MCF 10A (cell line): ENCODE data around the gene EHBP1. TPM values are rescaled to one million over a fixed set of nuclear protein-coding genes. Genes with fewer than 3 reads are reported as not detected.
A peak's percentile ranks its signal among the peaks of the same experiment; 100 is the strongest.
"Not testable (repeated sequence)": the region's sequence is repeated elsewhere in the genome, so short reads cannot be mapped to it uniquely, and the experiment has no call there.

ENCODE experiments used
- BruUV-seq: library from RNA; stranded (reverse); fragments of 400-500 nt; replicated peaks from 2 replicates; lab custom pipeline; 2021; lab: Mats Ljungman, UMichigan
- CTCF ChIA-PET: fragments of 300-600 bp; sonication (Branson Sonifier 250); formaldehyde crosslinking; extraction: SDS; loops from one replicate; lab custom pipeline; 2021; ENCODE audit warnings: antibody characterized with exemption, inconsistent platforms; lab: Yijun Ruan, JAX
- POLR2A ChIA-PET: fragments of 300-600, 350-650 bp; sonication (Branson Sonifier 250); formaldehyde crosslinking; extraction: SDS; loops from one replicate; lab custom pipeline; 2020; ENCODE audit warnings: antibody characterized with exemption, inconsistent platforms; lab: Yijun Ruan, JAX
- DNase-seq: peaks from one replicate; pipeline ENCODE4 v3.0.0-alpha.2; 2018; ENCODE audit not compliant: unreplicated experiment
- H3K27ac Mint-ChIP-seq: one replicate; pipeline ENCODE4 v1.8.0; 2022; ENCODE audit warnings: mild to moderate bottlenecking, low read depth, mixed read lengths; ENCODE audit not compliant: unreplicated experiment
- H3K27me3 Mint-ChIP-seq: one replicate; pipeline ENCODE4 v1.8.0; 2022; ENCODE audit warnings: mixed read lengths; ENCODE audit not compliant: insufficient read depth, unreplicated experiment
- H3K36me3 Mint-ChIP-seq: one replicate; pipeline ENCODE4 v1.8.0; 2022; ENCODE audit warnings: mild to moderate bottlenecking, moderate library complexity, mixed read lengths; ENCODE audit not compliant: insufficient read depth, unreplicated experiment
- H3K4me1 Mint-ChIP-seq: one replicate; pipeline ENCODE4 v1.8.0; 2022; ENCODE audit warnings: mixed read lengths; ENCODE audit not compliant: insufficient read depth, unreplicated experiment
- H3K4me3 Mint-ChIP-seq: one replicate; pipeline ENCODE4 v1.8.0; 2022; ENCODE audit warnings: mild to moderate bottlenecking, moderate library complexity, mixed read lengths; ENCODE audit not compliant: unreplicated experiment
- H3K9me3 Mint-ChIP-seq: one replicate; pipeline ENCODE4 v1.8.0; 2022; ENCODE audit warnings: mixed read lengths; ENCODE audit not compliant: unreplicated experiment
- CTCF ChIP-seq: fragments of 200-600 bp; IDR thresholded peaks from one replicate; pipeline ENCODE4 v1.8.0; 2022; ENCODE audit warnings: antibody characterized with exemption, mild to moderate bottlenecking; ENCODE audit not compliant: unreplicated experiment
- intact Hi-C: fragments of 100-400 bp; cut with micrococcal nuclease; formaldehyde crosslinking; loops from 2 replicates; pipeline ENCODE4 v1.14.1; 2022
- total RNA-seq: library from RNA; stranded (reverse); gene quantifications from 2 replicates; pipeline ENCODE4 v1.2.3, GENCODE V29; 2022

The EHBP1 gene
- total RNA-seq, 1 experiment from 2014 or later, result 81.2 TPM

GRCh38 chr2:63018439-63018838, 312.9 kb downstream of the EHBP1 start:
- no peaks in the 10 kb centered on the region for H3K9me3 Mint-ChIP-seq
- intact Hi-C loops, result no loop called here
- no peak for DNase-seq
- no peak for TF ChIP-seq CTCF
- peaks cover 2% of the 10 kb centered on the region for H3K4me1 Mint-ChIP-seq
- ChIA-PET CTCF (interaction anchor here (1.0 kb wide), 1 partner anchor 34 kb away, joined by 3 read pairs; no protein-coding TSS in a partner anchor), POLR2A (interaction anchor here (0.6 to 1.2 kb wide), 2 partner anchors 13 to 1255 kb away, joined by 3 to 4 read pairs; no protein-coding TSS in a partner anchor)
- no TSS peak for BruUV-seq
- H3K36me3 Mint-ChIP-seq, result peaks cover 30% of the 10 kb centered on the region
- H3K27ac Mint-ChIP-seq, result no peak overlapping the region
- no peaks in the 10 kb centered on the region for H3K27me3 Mint-ChIP-seq
- H3K4me3 Mint-ChIP-seq, result no peak overlapping the region

GRCh38 chr2:63019686-63020085, 314.2 kb downstream of the EHBP1 start:
- intact Hi-C loops, result loop anchor here (10.0 kb wide), 1 partner anchor 565 kb away; no protein-coding TSS in a partner anchor
- BruUV-seq, POLR2A ChIA-PET, H3K9me3 Mint-ChIP-seq, H3K27me3 Mint-ChIP-seq, H3K27ac Mint-ChIP-seq, H3K4me3 Mint-ChIP-seq, H3K4me1 Mint-ChIP-seq, DNase-seq: not testable (repeated sequence)
- peaks cover 34% of the 10 kb centered on the region for H3K36me3 Mint-ChIP-seq
- CTCF ChIA-PET, result interaction anchor here (0.6 kb wide), 1 partner anchor 10 kb away, joined by 3 read pairs; no protein-coding TSS in a partner anchor

- H3K9me3 Mint-ChIP-seq, result no peaks in the 10 kb centered on the region
- TF ChIP-seq CTCF, result peak; percentile 35
- DNase-seq, result peak; percentile 67
- POLR2A ChIA-PET, result no interaction called here
- intact Hi-C loops, result loop anchor here (1.0 to 10.0 kb wide), 2 partner anchors 236 to 569 kb away; no protein-coding TSS in a partner anchor
- peaks cover 32% of the 10 kb centered on the region for H3K36me3 Mint-ChIP-seq
- no peaks in the 10 kb centered on the region for H3K27me3 Mint-ChIP-seq
- peak overlapping the region; percentile 52 for H3K27ac Mint-ChIP-seq
- H3K4me1 Mint-ChIP-seq, result peaks cover 5% of the 10 kb centered on the region
- no peak overlapping the region for H3K4me3 Mint-ChIP-seq
- no TSS peak for BruUV-seq
- CTCF ChIA-PET, result interaction anchor here (0.6 to 3.8 kb wide), 6 partner anchors 10 to 876 kb away, joined by 3 to 24 read pairs (median 3); no protein-coding TSS in a partner anchor
Measured at GRCh38 chr2:63023444-63023843, 317.9 kb downstream of the EHBP1 start.

GRCh38 chr2:63027220-63027619, 321.7 kb downstream of the EHBP1 start:
- intact Hi-C loops, result loop anchor here (10.0 kb wide), 1 partner anchor 572 kb away; no protein-coding TSS in a partner anchor
- peaks cover 30% of the 10 kb centered on the region for H3K36me3 Mint-ChIP-seq
- peaks cover 13% of the 10 kb centered on the region for H3K4me1 Mint-ChIP-seq
- no peak for TF ChIP-seq CTCF
- POLR2A ChIA-PET, result no interaction called here
- H3K9me3 Mint-ChIP-seq, result no peaks in the 10 kb centered on the region
- H3K27ac Mint-ChIP-seq, result no peak overlapping the region
- H3K4me3 Mint-ChIP-seq, result no peak overlapping the region
- DNase-seq, result no peak
- no TSS peak for BruUV-seq
- CTCF ChIA-PET, result no interaction called here
- no peaks in the 10 kb centered on the region for H3K27me3 Mint-ChIP-seq
